Measurements from ENCODE around the gene NFKBIZ.

The NFKBIZ gene, protein sequence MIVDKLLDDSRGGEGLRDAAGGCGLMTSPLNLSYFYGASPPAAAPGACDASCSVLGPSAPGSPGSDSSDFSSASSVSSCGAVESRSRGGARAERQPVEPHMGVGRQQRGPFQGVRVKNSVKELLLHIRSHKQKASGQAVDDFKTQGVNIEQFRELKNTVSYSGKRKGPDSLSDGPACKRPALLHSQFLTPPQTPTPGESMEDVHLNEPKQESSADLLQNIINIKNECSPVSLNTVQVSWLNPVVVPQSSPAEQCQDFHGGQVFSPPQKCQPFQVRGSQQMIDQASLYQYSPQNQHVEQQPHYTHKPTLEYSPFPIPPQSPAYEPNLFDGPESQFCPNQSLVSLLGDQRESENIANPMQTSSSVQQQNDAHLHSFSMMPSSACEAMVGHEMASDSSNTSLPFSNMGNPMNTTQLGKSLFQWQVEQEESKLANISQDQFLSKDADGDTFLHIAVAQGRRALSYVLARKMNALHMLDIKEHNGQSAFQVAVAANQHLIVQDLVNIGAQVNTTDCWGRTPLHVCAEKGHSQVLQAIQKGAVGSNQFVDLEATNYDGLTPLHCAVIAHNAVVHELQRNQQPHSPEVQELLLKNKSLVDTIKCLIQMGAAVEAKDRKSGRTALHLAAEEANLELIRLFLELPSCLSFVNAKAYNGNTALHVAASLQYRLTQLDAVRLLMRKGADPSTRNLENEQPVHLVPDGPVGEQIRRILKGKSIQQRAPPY

DNA sequence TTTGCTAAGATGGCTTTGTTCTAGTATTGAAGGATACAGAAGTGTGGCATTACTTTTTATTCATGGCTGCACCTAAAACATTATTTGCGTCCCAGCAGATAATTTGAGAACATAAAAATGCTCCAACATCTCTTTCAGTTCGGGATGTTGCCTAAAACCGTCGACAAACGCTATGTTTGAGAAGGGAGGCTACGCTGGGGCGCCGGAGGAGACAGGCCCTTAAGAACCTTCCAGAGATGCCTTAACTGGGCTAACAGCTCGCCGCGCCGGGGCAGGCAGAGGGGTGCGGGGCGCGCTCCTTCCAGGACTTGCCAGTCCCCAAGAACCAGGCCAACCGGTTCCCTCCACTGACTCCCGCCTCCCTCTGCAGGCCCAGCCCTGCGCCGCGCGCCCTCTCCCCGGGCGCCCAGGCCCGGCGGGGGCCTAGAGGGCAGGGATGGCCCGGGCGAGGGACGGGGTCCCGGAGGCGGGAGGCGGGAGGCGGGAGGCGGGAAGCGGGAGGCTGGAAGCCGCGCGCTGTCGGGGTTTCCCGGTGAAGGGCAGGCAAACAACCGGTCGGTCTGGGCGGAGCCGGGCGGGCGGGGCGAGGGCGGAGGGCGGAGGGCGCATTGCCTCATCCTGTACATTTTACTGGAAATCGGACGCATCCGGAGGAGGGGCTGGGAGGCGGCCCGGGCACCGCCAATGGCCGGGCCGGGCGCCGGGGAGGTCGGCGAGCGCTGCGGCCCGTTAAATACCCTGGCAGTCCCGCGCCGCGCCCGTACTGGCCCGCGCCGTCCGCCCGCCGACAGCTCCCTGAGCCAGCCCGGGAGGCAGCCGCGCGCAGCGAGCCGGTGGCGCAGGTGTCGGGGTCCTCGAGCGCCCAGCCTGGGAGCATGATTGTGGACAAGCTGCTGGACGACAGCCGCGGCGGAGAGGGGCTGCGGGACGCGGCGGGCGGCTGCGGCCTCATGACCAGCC, at the start of gene NFKBIZ:
Gene NFKBIZ, plus strand, starts transcription at position 761 of the 960 bp plus-strand sequence. Its CDS starts 115 bp downstream, at position 876.
- peak within 1 kb of the TSS; percentile 75 for H3K4me3 ChIP-seq (ENCODE audit: low read depth, low read length)

DNA sequence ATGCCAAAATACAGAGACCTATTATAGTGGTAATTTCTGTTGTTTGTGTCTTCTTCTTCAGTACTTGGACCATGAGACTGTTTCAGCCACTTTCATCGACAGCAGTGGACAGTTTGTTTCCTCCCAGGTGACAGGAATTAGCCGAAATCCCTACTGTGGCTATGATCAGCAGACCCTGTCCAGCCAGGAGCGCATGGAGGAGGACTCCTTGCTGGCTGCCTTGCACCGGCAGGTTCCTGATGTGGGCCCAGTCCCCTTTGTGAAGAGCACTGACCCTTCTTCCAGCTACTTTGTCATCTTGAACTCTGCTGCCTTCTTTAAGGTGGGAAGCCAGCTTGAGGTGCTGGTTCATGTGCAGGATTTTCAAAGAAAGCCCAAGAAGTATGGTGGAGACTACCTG, 48.1 kb upstream of the NFKBIZ start:
- H3K4me3 ChIP-seq (ENCODE audit: low read depth, low read length): no peak overlapping the region

DNA sequence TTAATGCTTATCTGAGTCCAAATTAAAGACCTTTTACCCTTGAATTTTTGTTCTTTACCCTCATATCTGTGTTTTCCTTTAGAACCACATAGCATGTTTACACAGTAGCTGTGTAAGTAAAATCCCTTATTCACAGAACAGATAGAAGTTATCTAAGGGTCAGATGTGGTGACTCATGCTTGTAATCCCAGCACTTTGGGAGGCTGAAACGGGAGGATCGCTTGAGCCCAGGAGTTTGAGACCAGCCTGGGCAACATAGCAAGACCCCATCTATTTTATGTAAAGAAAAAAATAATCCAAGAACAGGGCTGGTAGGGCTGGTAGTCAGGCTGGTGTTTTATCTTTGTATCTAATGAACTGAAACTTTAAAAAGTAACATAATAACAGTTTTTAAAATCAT, 47.1 kb upstream of the NFKBIZ start:
- H3K4me3 ChIP-seq (ENCODE audit: low read depth, low read length): no peak overlapping the region

DNA sequence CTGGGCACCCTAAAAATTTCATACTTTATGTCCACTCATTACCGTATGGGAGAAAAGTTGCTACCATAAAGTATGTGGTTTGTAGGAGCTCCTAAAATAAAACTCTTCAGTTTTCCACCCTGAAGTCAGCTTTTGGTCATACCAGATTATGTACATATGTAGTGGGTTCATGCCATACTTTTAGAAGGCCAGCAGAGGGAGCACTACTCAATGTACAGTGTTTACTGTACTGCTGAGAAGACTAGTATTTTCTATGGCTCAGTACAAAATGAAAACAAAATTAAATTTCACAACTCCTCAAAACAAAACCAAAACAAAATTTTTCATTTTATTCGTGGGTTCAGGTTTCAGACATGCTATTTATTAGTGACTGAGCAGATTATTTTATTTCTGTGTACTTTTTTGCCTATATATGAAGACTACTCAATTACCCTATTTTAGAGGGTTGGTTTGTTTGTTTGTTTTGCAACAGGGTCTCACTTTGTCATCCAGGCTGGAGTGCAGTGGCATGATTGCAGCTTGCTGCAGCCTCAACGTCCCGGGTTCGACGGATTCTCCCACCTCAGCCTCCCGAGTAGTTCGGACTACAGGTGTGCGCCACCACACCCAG, 46.0 kb upstream of the NFKBIZ start:
- H3K4me3 ChIP-seq (ENCODE audit: low read depth, low read length): no peak overlapping the region

DNA sequence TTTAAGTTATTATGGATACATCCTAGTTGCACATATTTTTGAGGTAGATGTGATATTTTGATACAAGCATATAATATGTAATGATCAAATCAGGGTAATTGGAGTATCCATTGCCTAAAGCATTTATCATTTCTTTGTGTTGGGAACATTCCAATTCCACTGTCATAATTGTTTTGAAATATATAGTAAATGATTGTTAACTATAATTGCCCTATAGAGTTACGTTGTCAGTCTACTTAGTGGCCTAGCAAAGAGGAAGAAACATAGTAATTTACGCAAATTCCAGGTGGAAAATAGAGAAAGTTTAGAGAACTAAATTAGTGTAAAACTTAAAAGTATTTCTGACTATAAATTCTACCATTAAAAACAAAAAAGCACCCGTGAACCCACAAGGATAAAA, 45.4 kb upstream of the NFKBIZ start:
- no peak overlapping the region for H3K4me3 ChIP-seq (ENCODE audit: low read depth, low read length)

DNA sequence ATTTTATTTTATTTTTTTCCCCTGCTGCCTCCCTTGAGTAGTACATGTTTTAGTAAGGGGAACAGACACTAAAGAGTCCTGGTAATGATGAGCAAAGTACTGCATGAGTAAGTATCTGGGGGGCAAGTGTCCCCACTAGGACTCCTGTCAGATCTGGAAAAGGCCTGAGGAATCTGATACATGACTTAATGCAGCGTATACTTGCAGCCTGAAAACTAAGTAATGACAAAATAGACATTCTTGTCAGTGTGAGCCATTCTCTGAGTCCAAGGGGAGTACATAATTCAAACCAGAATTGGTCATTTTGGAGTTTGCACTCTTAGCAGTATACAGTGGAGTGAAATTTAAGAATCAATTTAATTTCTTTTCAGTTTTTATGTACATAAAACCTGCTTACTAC, 42.8 kb upstream of the NFKBIZ start:
- no peak overlapping the region for H3K4me3 ChIP-seq (ENCODE audit: low read depth, low read length)

DNA sequence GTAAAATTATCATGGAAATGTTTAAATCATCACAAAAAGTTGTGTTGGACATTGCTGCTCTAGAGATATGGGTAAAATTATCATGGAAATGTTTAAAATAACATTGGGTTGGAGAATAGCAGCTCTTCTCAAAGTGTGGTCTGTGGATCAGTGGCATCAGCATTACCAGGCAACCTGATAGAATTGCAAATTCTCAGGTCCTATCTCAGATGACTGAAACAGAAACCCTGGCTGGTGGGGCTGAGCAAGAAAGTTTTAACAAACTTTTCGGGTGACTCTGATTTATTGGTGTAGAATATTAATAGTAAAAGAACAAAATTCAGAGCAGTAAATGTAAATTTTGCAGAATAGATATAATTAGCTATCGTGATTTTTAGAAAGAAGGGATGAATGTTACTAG, 41.4 kb upstream of the NFKBIZ start:
- H3K4me3 ChIP-seq (ENCODE audit: low read depth, low read length): no peak overlapping the region

DNA sequence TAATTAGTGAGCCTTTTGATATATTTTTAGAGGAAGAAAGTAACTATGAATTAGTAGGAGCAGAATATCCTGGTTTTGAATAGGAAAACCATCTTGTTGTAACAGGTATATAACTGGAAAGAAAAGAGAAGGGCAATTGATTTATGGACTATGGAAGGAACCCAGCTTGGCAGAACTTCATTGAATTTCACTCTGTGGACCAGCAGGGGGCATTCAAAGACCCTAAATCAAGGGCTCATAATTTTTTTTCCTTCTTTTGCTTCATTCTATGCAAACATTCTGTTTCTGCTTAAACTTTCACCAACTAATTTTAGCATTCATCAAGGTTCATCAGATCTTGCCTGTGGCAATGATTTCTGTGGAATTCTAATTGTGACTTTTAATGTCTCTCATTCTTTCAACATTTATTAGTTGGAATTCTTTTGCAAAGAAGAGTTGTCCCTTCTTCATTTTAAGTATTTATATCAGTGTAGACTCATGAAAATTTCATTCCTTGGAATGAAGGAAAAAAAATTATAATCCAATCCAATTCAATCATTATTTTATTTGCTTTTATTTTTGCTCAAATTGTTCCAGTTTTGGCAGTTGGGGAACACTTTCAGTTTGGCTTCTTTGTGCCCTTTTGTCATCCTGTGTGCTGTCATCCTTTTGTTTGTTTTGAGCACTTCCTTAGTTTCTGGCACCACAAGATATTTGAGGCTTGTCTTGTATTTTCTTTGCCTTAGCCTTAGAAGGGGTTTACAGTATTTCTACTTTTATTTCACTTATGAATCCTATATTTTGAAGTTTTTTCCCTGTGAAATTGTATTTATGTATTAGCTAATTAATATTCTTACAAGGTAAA, 39.9 kb upstream of the NFKBIZ start:
- H3K4me3 ChIP-seq (ENCODE audit: low read depth, low read length): no peak overlapping the region

DNA sequence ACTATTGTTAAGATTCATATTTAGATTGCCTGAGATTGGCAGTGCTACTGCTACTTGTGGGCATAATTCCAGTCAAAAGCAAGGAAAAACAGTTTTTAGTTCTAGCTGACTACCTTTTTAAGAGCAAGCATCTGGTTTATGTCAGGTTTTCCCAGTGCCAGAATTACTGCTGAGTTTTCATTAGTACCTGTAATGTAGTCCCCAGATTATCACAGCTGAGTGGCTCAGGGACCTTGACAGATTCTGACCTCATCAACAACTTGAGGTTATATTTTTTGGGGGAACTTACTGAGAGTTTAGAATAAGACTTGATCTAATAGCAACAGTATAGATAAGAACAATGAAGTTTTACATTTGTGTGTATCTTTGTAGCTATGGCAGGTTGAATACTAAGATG, 39.3 kb upstream of the NFKBIZ start:
- H3K4me3 ChIP-seq (ENCODE audit: low read depth, low read length): no peak overlapping the region

DNA sequence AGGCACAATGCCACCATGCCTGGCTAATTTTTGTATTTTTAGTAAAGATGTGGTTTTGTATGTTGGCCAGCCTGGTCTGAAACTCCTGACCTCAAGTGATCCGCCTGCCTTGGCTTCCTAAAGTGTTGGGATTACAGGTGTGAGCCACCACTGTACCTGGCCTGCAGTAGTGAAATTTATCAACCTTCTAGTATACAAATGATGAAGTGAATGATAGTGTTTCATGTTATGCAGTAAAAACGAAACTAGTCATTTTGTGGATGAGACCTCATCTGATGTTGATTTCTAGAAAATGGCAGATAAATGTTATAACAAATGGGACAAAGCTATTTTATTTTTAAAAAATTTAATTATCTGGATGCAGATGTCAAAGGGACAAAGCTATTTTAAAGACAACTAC, 37.4 kb upstream of the NFKBIZ start:
- H3K4me3 ChIP-seq (ENCODE audit: low read depth, low read length): no peak overlapping the region

DNA sequence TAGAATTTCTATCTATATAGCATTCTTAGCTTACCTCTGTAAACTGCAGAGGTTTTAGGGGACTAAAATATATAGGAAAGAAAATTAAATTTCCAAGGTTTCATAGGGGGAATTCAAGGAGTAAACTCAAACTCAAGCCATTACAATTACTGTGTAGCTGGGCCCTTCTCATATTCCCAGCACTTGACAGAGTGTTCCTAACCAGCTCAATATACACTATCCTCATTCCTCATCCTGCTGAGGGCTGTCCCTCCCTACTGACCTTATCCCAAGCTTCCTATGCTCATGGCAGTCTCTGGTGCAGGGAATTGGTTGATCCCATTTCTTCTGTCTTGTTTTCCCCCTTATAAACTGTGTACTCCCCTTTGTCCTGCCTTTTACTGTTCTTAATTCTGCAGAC, 36.4 kb upstream of the NFKBIZ start:
- no peak overlapping the region for H3K4me3 ChIP-seq (ENCODE audit: low read depth, low read length)

DNA sequence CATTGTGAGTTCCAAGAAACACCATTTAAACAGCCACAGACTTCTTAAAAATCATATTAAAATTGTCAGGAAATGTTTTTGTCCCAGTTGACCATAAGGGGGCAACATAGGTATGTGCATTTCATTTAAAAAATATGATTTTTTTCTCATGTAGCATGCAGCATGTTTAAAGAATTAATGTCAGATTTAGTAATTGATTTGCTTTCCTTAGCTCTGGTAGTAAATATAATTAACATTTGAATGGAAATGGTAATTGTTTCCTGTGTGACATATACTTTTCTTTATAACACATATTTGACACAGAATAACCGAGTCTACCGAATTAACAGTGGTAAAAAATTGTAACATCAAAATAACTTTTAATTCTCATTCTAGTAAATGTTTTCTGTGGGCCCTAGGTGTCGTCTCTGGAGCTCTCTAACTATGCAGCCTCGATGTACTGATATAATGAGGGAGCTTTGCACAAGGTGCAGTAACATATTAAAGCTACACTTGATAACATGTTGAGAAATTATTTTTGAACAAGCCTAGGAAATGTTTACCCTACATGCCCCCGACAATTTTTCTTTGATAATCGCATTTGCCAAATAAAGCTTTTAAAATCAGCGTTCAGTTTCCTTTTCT, 35.4 kb upstream of the NFKBIZ start:
- no peak overlapping the region for H3K4me3 ChIP-seq (ENCODE audit: low read depth, low read length)

DNA sequence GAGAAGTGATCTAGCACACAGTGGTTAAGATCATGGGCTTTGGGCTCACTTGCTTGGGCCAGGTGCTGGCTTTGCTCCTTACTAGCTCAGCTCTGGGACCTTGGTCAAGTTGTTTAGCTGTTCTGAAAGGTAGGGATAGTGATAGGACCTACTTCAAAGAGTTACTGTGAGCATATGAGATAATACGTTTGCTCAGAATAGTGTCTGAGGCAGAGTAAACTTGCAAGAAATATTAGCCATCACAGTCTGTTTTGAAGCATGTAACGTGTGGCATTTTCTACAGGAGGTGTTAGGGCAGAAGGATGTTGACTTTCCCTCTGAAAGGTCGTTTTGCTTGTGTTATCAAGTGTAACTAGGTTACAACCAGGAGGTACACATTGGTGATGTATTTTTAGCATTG, 34.5 kb upstream of the NFKBIZ start:
- no peak overlapping the region for H3K4me3 ChIP-seq (ENCODE audit: low read depth, low read length)

DNA sequence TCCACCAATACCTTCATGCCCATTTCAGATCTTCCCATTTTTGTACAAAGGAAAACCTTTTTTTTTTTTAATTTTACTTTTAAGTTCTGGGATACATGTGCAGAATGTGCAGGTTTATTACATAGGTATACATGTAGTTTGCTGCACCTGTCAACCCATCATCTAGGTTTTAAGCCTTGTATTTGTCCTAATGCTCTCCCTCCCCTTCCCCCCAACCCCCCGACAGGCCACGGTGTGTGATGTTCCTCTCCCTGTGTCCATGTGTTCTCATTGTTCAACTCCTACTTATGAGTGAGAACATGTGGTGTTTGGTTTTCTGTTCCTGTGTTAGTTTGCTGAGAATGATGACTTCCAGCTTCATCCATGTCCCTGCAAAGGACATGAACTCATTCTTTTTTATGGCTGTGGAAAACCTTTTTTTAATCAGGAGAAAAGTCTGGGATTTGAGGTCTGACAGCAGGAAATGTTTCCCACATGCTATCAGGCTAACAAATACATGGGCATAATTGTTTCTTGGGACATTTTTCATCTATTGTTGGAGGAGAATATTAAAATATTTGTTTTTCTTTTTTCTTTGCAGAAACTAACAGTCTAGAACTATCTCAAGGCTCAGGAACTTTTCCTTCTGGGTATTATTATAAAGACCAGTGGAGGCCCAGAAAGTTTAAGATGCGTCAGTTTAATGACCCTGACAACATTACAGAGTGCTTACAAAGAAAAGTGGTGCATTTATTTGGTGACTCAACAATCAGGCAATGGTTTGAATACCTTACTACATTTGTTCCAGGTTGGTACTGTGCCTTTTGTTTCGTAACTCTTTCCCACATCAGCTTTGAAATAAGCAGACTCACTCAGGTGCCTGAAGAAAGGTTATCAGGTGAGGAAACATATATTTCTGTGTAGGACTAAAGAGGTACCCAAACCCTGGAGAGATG, 32.8 kb upstream of the NFKBIZ start:
- H3K4me3 ChIP-seq (ENCODE audit: low read depth, low read length): no peak overlapping the region

DNA sequence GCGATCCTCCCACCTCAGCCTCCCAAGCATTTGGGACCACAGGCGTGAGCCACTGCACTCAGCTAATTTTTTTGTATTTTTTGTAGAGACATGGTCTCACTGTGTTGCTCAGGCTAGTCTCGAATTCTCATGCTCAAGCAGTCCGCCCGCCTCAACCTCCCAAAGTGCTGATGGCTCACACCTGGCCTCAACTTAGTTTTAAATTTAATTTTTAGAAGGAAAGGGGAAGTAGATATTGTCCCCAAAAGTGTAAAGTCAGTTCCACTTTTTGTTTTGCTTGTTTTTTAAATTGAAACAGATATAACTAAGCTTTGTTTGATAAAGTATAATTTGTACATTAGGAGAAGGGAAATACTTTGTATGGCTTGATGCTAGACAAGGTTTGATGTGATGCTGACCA, 31.3 kb upstream of the NFKBIZ start:
- H3K4me3 ChIP-seq (ENCODE audit: low read depth, low read length): no peak overlapping the region

DNA sequence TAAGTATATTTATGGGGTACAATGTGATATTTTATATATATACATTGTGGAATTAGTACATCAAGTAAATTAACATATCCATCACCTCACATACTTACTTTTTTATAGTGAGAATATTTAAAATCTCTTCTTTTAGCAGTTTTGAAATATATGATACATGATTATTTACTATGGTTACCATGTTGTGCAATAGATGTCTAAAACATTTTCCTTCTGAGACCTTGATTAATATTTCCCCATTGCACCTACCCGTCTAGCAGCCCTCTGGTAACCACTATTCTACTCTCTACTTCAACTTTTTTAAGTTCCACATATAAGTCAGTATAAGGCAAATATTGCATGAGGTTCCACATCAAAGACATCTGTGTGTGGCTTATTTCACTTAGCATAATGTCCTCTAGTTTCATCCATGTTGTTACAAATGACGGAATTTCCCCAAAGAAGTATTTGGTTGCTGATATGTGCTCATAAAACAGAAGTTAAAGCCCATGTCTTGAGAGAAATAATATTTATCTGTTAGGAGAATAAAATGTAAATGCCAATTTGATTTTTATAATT, 29.6 kb upstream of the NFKBIZ start:
- H3K4me3 ChIP-seq (ENCODE audit: low read depth, low read length): no peak overlapping the region

DNA sequence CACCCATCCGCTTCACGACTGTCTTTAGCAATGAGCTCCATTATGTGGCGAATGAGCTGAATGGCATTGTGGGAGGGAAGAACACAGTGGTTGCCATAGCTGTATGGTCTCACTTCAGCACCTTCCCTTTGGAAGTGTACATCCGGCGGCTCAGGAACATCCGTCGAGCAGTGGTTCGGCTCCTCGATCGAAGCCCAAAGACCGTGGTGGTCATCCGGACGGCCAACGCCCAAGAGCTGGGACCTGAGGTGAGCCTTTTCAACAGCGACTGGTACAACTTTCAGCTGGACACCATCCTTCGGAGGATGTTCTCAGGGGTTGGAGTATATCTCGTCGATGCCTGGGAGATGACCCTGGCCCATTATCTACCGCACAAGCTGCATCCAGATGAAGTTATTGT, 27.8 kb upstream of the NFKBIZ start:
- no peak overlapping the region for H3K4me3 ChIP-seq (ENCODE audit: low read depth, low read length)

DNA sequence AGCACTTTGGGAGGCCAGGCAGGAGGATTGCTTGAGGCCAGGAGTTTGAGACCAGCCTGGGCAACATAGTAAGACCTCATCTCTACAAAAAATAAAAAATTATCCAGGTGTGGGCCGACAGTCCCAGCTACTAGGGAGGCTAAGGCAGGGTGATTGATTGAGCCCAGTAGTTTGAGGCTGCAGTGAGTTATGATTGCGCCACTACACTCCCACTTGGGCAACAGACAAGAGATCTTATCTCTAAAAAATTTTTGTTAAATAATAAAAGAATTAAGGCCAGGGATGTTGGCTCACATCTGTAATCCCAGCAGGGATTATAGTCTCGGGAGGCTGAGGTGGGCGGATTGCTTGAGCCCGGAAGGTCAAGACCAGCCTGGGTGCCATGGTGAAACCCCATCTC, 25.8 kb upstream of the NFKBIZ start:
- no peak overlapping the region for H3K4me3 ChIP-seq (ENCODE audit: low read depth, low read length)

Data from iPS-11a (cell line).